Endothelial cell of umbilical vein (primary cell): Measurements from ENCODE around the gene MGAT5. TPM values are rescaled to one million over a fixed set of nuclear protein-coding genes. Genes with fewer than 3 reads are reported as not detected.

Experiments
- BruUV-seq: library from RNA; stranded (reverse); fragments of 400-500 nt; replicated peaks from 2 replicates; lab custom pipeline; 2021; lab: Mats Ljungman, UMichigan
- CTCF ChIA-PET: fragments of 300-600, 350-600 bp; sonication (Branson Sonifier 250); formaldehyde crosslinking; loops from one replicate; lab custom pipeline; 2021; ENCODE audit warnings: antibody characterized with exemption, inconsistent platforms; lab: Charles Lee
- POLR2A ChIA-PET: fragments of 300-600, 350-600 bp; sonication (Branson Sonifier 250); formaldehyde crosslinking; loops from one replicate; lab custom pipeline; 2021; ENCODE audit warnings: antibody characterized with exemption, inconsistent platforms; lab: Charles Lee
- DNase-seq: peaks from one replicate; pipeline ENCODE4 v3.0.0-alpha.2; 2011; ENCODE audit warnings: low read depth, low spot score
- FAIRE-seq: peaks from 2 replicates; lab custom pipeline; 2011; peaks lifted over from hg19 to GRCh38; lab: Jason Lieb, UNC
- H2AFZ ChIP-seq: 2 replicates; pipeline ENCODE4 v1.6.0; 2012; ENCODE audit warnings: low read depth, low read length, control low read depth, inconsistent platforms
- H3K27ac ChIP-seq: 2 replicates; pipeline ENCODE4 v1.5.1; 2011; ENCODE audit warnings: low read depth, mild to moderate bottlenecking, control low read depth, low read length, moderate library complexity; ENCODE audit not compliant: insufficient read depth
- H3K27me3 ChIP-seq, 2 experiments: 2 replicates each; pipeline versions ENCODE4 v1.6.0 to v1.6.1; 2011; ENCODE audit warnings: low read length in 2 of 2, mixed read lengths in 1 of 2; ENCODE audit not compliant: control insufficient read depth in 2 of 2, insufficient read depth in 2 of 2
- H3K36me3 ChIP-seq, 2 experiments: 2 replicates in 1 of 2; 3 replicates in 1 of 2; pipeline ENCODE4 v1.5.1; 2011; ENCODE audit warnings: low read length in 2 of 2, mild to moderate bottlenecking in 1 of 2, moderate library complexity in 1 of 2; ENCODE audit not compliant: control insufficient read depth in 2 of 2, insufficient read depth in 2 of 2; ENCODE audit errors: extremely low read depth in 1 of 2
- H3K4me1 ChIP-seq: 3 replicates; pipeline ENCODE4 v1.5.1; 2011; ENCODE audit warnings: mild to moderate bottlenecking, low read length; ENCODE audit not compliant: control insufficient read depth, insufficient read depth; ENCODE audit errors: extremely low read depth
- H3K4me2 ChIP-seq: 2 replicates; pipeline ENCODE4 v1.6.1; 2011; ENCODE audit warnings: low read length, control low read depth, mixed read lengths; ENCODE audit not compliant: insufficient read depth
- H3K4me3 ChIP-seq, 3 experiments: fragments of 200-600 bp in 1 of 3; sonication (generic), shearing (Covaris generic) in 1 of 3; replicated peaks in 1 of 3; 2 replicates each; pipeline ENCODE4 v1.5.1; 2011 to 2016; ENCODE audit warnings: control low read depth in 3 of 3, low read length in 3 of 3, mild to moderate bottlenecking in 2 of 3, inconsistent platforms in 1 of 3, low read depth in 1 of 3, moderate library complexity in 1 of 3; ENCODE audit not compliant: insufficient read depth in 1 of 3
- H3K79me2 ChIP-seq: 2 replicates; pipeline ENCODE4 v1.6.0; 2012; ENCODE audit warnings: low read length, inconsistent platforms; ENCODE audit not compliant: control insufficient read depth, insufficient read depth
- H3K9ac ChIP-seq: replicated peaks from 2 replicates; pipeline ENCODE3; 2011; ENCODE audit warnings: low read length, control low read depth; ENCODE audit not compliant: insufficient read depth; ENCODE audit errors: extremely low read depth
- H3K9me1 ChIP-seq: replicated peaks from 3 replicates; pipeline ENCODE4 v1.6.0; 2011; ENCODE audit warnings: mild to moderate bottlenecking, low read length; ENCODE audit not compliant: control insufficient read depth, insufficient read depth; ENCODE audit errors: extremely low read depth
- H3K9me3 ChIP-seq: replicated peaks from 2 replicates; pipeline ENCODE4 v1.5.1; 2012; ENCODE audit warnings: low read length, inconsistent platforms; ENCODE audit not compliant: control insufficient read depth, insufficient read depth
- H4K20me1 ChIP-seq: replicated peaks from 2 replicates; pipeline ENCODE3; 2011; ENCODE audit warnings: mild to moderate bottlenecking, low read length; ENCODE audit not compliant: control insufficient read depth, insufficient read depth; ENCODE audit errors: extremely low read depth
- CTCF ChIP-seq, 2 donors: IDR thresholded peaks; 1 replicate in 1 of 2; 2 replicates in 1 of 2; pipeline ENCODE4 v1.5.1; 2011; ENCODE audit warnings: low read length in 2 of 2, mild to moderate bottlenecking in 2 of 2, moderate library complexity in 2 of 2, control low read depth in 1 of 2, inconsistent platforms in 1 of 2, low read depth in 1 of 2; ENCODE audit not compliant: insufficient read depth in 1 of 2; ENCODE audit errors: extremely low read depth in 1 of 2
- EZH2 ChIP-seq: IDR thresholded peaks from 2 replicates; pipeline ENCODE4 v1.6.1; 2012; ENCODE audit warnings: borderline replicate concordance, low read depth, mild to moderate bottlenecking, moderate library complexity, low read length, inconsistent platforms; ENCODE audit not compliant: severe bottlenecking
- FOS ChIP-seq: IDR thresholded peaks from 2 replicates; pipeline ENCODE4 v1.6.1; 2011; ENCODE audit warnings: mild to moderate bottlenecking, low read length, moderate library complexity, borderline replicate concordance; ENCODE audit not compliant: insufficient read depth
- GATA2 ChIP-seq: IDR thresholded peaks from 2 replicates; pipeline ENCODE4 v1.7.0; 2011; ENCODE audit warnings: low read depth, mild to moderate bottlenecking, moderate library complexity, mixed read lengths, low read length; ENCODE audit not compliant: insufficient read length, insufficient read depth
- JUN ChIP-seq: IDR thresholded peaks from 2 replicates; pipeline ENCODE4 v1.6.1; 2011; ENCODE audit warnings: borderline replicate concordance, low read depth; ENCODE audit not compliant: insufficient read length, insufficient read depth
- MAX ChIP-seq: IDR thresholded peaks from 2 replicates; pipeline ENCODE4 v1.6.1; 2011; ENCODE audit not compliant: insufficient read depth, insufficient read length
- POLR2A ChIP-seq: IDR thresholded peaks from 2 replicates; pipeline ENCODE4 v1.6.1; 2012; ENCODE audit warnings: low read depth, mild to moderate bottlenecking, control low read depth, low read length
- POLR2AphosphoS5 ChIP-seq: IDR thresholded peaks from 2 replicates; pipeline ENCODE4 v1.6.1; 2012; ENCODE audit warnings: low read depth, mild to moderate bottlenecking, control low read depth, low read length, moderate library complexity; ENCODE audit not compliant: insufficient read depth
- dilution Hi-C: fragments of 300-500 bp; cut with MboI; formaldehyde crosslinking; loops from one replicate; pipeline ENCODE4 v1.15.0; 2019; ENCODE audit warnings: low sequenced_read_pairs; ENCODE audit not compliant: extremely low pct_ligation_motif_present
- intact Hi-C: fragments of 100-400 bp; cut with micrococcal nuclease; formaldehyde crosslinking; loops from one replicate; pipeline ENCODE4 v1.10.0; 2022
- polyA plus RNA-seq, 4 experiments: library from polyadenylated mRNA; depleted of rRNA in 3 of 4; stranded (reverse) in 3 of 4; unstranded in 1 of 4; fragments of >200 nt; gene quantifications; 2 replicates each; pipeline versions ENCODE4 v1.2.1 to v1.2.3, GENCODE V29; 2011 to 2012; ENCODE audit warnings: missing spikeins in 1 of 4
- total RNA-seq: library from RNA; stranded (reverse); gene quantifications from 2 replicates; pipeline ENCODE4 v1.2.3, GENCODE V29; 2021

MGAT5 gene
- total and polyA plus RNA-seq, 2 donors (not counting 3 experiments of a cell fraction or from before 2014, with no cell fraction given), result 17.7 to 84.1 TPM

DNA sequence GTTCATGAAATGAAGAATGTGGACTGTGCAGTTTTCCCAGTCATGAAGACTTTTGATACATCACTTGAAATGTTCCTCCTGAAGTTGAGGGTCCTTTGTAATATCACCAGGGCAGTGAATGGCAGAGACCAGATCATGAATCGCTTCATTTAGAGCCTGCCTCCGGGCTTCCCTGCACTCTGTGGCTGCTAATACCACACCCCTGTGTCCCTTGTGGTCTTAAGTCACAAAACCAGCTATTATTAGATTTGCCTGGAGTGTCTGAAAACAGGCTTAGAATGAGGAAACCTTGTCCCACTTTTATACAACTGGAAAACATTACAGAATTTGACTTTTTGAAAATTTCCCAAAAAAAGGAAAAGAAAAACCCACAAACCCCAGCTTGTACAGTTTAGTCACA, 147.9 kb downstream of the MGAT5 start:
- peaks cover 61% of the 10 kb centered on the region for H3K4me1 ChIP-seq
- H3K79me2 ChIP-seq, result no peaks in the 10 kb centered on the region
- no peaks in the 10 kb centered on the region for H3K9me3 ChIP-seq
- no peaks in the 10 kb centered on the region for H4K20me1 ChIP-seq
- no peak for FAIRE-seq
- no peak overlapping the region for H3K4me2 ChIP-seq
- ChIA-PET CTCF (interaction anchor here (0.9 to 11.1 kb wide), 10 partner anchors 9 to 284 kb away, joined by 3 to 98 read pairs (median 8); no protein-coding TSS in a partner anchor), POLR2A (interaction anchor here (1.2 kb wide), 1 partner anchor 34 kb away, joined by 3 read pairs; no protein-coding TSS in a partner anchor)
- H3K27me3 ChIP-seq, result no peaks in the 10 kb centered on the region
- peak overlapping the region; percentile 20 for H3K9ac ChIP-seq
- H3K36me3 ChIP-seq, result peaks cover 0 to 4% of the 10 kb centered on the region in 2 experiments
- H3K4me3 ChIP-seq, result no peak overlapping the region
- BruUV-seq, result no TSS peak
- dilution Hi-C loops, result no loop called here
- peak overlapping the region; percentile 92 for H3K27ac ChIP-seq
- no peak overlapping the region for H2AFZ ChIP-seq
- no peaks in the 10 kb centered on the region for H3K9me1 ChIP-seq
- intact Hi-C loops, result loop anchor here (10.0 kb wide), 1 partner anchor 283 kb away; no protein-coding TSS in a partner anchor
- TF ChIP-seq POLR2A (no peak), FOS (no peak), JUN (no peak), POLR2AphosphoS5 (no peak), MAX (no peak), GATA2 (no peak), EZH2 (no peak)
- no peak for DNase-seq

- peaks cover 60% of the 10 kb centered on the region for H3K4me1 ChIP-seq
- CTCF ChIA-PET, result interaction anchor here (0.9 to 11.1 kb wide), 7 partner anchors 8 to 284 kb away, joined by 3 to 98 read pairs (median 10); no protein-coding TSS in a partner anchor
- no peak for TF ChIP-seq FOS
- no peak for TF ChIP-seq POLR2AphosphoS5
- TF ChIP-seq EZH2, result no peak
- no peak for TF ChIP-seq GATA2
- TF ChIP-seq POLR2A, result no peak
- TF ChIP-seq CTCF (IDR thresholded peaks at IDR 0.05; ENCODE audit: extremely low read depth in 1 of 2, insufficient read depth in 1 of 2, low read depth in 1 of 2, low read length in 2 of 2), result no peak
- TF ChIP-seq JUN, result no peak
- no peak for TF ChIP-seq MAX
- H3K9me3 ChIP-seq, result no peaks in the 10 kb centered on the region
- BruUV-seq, result no TSS peak
- H3K4me2 ChIP-seq, result no peak overlapping the region
- H3K9me1 ChIP-seq, result no peaks in the 10 kb centered on the region
- intact Hi-C loops (loop anchor here (10.0 kb wide), 1 partner anchor 282 kb away; no protein-coding TSS in a partner anchor), dilution Hi-C loops (no loop called here)
- no peak overlapping the region for H3K27ac ChIP-seq
- no peak overlapping the region for H2AFZ ChIP-seq
- no peaks in the 10 kb centered on the region for H3K79me2 ChIP-seq
- POLR2A ChIA-PET, result no interaction called here
- H4K20me1 ChIP-seq, result no peaks in the 10 kb centered on the region
- no peak for FAIRE-seq
- H3K4me3 ChIP-seq, result no peak overlapping the region
- no peaks in the 10 kb centered on the region for H3K27me3 ChIP-seq
- no peak overlapping the region for H3K9ac ChIP-seq
- peaks cover 0 to 4% of the 10 kb centered on the region in 2 experiments for H3K36me3 ChIP-seq
- DNase-seq, result peak; percentile 21
These were observed 148.5 kb downstream of the MGAT5 start for GRCh38 chr2:134402410-134402809.
